HepG2 (cell line): ENCODE measurements around the gene ARHGEF12. TPM values are rescaled to one million over a fixed set of nuclear protein-coding genes. Genes with fewer than 3 reads are reported as not detected.

Experiments
- BCL6 ChIP-seq: IDR thresholded peaks from 2 replicates; pipeline ENCODE4 v1.6.1; 2016; ENCODE audit warnings: missing genetic modification reagents, missing compliant biosample characterization
- FOXA1 ChIP-seq, 2 experiments: fragments of 450-650 bp in 1 of 2; sonication (generic) in 1 of 2; formaldehyde crosslinking in 1 of 2; IDR thresholded peaks; 2 replicates each; pipeline versions ENCODE4 v1.4.0 to v1.6.1; 2016 to 2020; ENCODE audit warnings: missing genetic modification reagents in 1 of 2
- FOXA3 ChIP-seq: IDR thresholded peaks from 2 replicates; pipeline ENCODE4 v1.6.1; 2016; ENCODE audit warnings: missing genetic modification reagents, missing compliant biosample characterization
- HHEX ChIP-seq: IDR thresholded peaks from 2 replicates; pipeline ENCODE4 v1.6.1; 2016; ENCODE audit warnings: control low read depth
- IRF2 ChIP-seq: IDR thresholded peaks from 2 replicates; pipeline ENCODE4 v1.6.1; 2018; ENCODE audit warnings: missing genetic modification reagents, missing compliant biosample characterization
- KDM4B ChIP-seq: sonication (generic); formaldehyde crosslinking; IDR thresholded peaks from 2 replicates; pipeline ENCODE4 v1.4.0; 2020; ENCODE audit warnings: missing genetic modification reagents
- MXD4 ChIP-seq: IDR thresholded peaks from 2 replicates; pipeline ENCODE4 v1.6.1; 2016; ENCODE audit warnings: mild to moderate bottlenecking, missing biosample characterization, missing genetic modification reagents
- SALL1 ChIP-seq: sonication (generic); formaldehyde crosslinking; IDR thresholded peaks from 2 replicates; pipeline ENCODE4 v1.8.0; 2022; ENCODE audit warnings: mild to moderate bottlenecking, missing genetic modification reagents
- SOX6 ChIP-seq, 2 experiments: fragments of 450-650 bp in 1 of 2; sonication (generic) in 1 of 2; formaldehyde crosslinking in 1 of 2; IDR thresholded peaks; 2 replicates each; pipeline versions ENCODE4 v1.4.0 to v1.6.1; 2017 to 2020; ENCODE audit warnings: antibody characterized with exemption in 1 of 2, mild to moderate bottlenecking in 1 of 2, missing genetic modification reagents in 1 of 2
- ZNF17 ChIP-seq: sonication (generic); formaldehyde crosslinking; IDR thresholded peaks from 2 replicates; pipeline ENCODE4 v1.5.0; 2020; ENCODE audit warnings: mild to moderate bottlenecking, missing genetic modification reagents
- ZNF331 ChIP-seq: sonication (generic); formaldehyde crosslinking; IDR thresholded peaks from 2 replicates; pipeline ENCODE4 v1.4.0; 2020; ENCODE audit warnings: missing genetic modification reagents
- ZNF550 ChIP-seq: sonication (generic); formaldehyde crosslinking; IDR thresholded peaks from 2 replicates; pipeline ENCODE4 v1.4.0; 2020; ENCODE audit warnings: mild to moderate bottlenecking, missing genetic modification reagents, borderline replicate concordance
- ZNF747 ChIP-seq: sonication (generic); formaldehyde crosslinking; IDR thresholded peaks from 2 replicates; pipeline ENCODE4 v1.8.1; 2023; ENCODE audit warnings: missing genetic modification reagents, mild to moderate bottlenecking, borderline replicate concordance
- polyA plus RNA-seq, 8 experiments: library from polyadenylated mRNA; depleted of rRNA in 3 of 8; stranded (reverse) in 7 of 8; unstranded in 1 of 8; fragments of >200 nt; fragmentation: Illumina TruSeq in 4 of 8; extraction: Trizol in 4 of 8; gene quantifications; 2 replicates each; pipeline versions ENCODE4 v1.2.1 to v1.2.3, GENCODE V29; 2011 to 2016; ENCODE audit warnings: low read depth in 4 of 8, missing spikeins in 1 of 8, mixed read lengths in 1 of 8; ENCODE audit not compliant: insufficient read depth in 1 of 8
- total RNA-seq, 5 experiments: library from RNA; depleted of rRNA; stranded (reverse); fragments of >200 nt; fragmentation: Illumina TruSeq; extraction: Trizol; gene quantifications; 2 replicates each; pipeline ENCODE4 v1.2.3, GENCODE V29; 2016; ENCODE audit warnings: low read depth in 1 of 5
- TF ChIP-seq, protein P1 (sequence below): sonication (generic); formaldehyde crosslinking; IDR thresholded peaks from 2 replicates; pipeline ENCODE4 v1.4.0; 2020; ENCODE audit warnings: missing genetic modification reagents
- TF ChIP-seq, protein P2 (sequence below): sonication (generic); formaldehyde crosslinking; IDR thresholded peaks from 2 replicates; pipeline ENCODE4 v1.8.0; 2022; ENCODE audit warnings: mild to moderate bottlenecking, missing genetic modification reagents; ENCODE audit not compliant: insufficient replicate concordance
- TF ChIP-seq, protein P3 (sequence below): sonication (generic); formaldehyde crosslinking; conservative IDR thresholded peaks from 2 replicates; pipeline ENCODE4 v1.5.0; 2020; ENCODE audit warnings: missing genetic modification reagents
- TF ChIP-seq, protein P4 (sequence below): sonication (generic); formaldehyde crosslinking; IDR thresholded peaks from 2 replicates; pipeline ENCODE4 v1.4.0; 2020; ENCODE audit warnings: missing genetic modification reagents, mild to moderate bottlenecking, borderline replicate concordance
- TF ChIP-seq, protein P5 (sequence below): sonication (generic); formaldehyde crosslinking; IDR thresholded peaks from 2 replicates; pipeline ENCODE4 v1.4.0; 2020; ENCODE audit warnings: mild to moderate bottlenecking, missing genetic modification reagents

ARHGEF12 gene
- total and polyA plus RNA-seq, 2 of the 13 experiments (the other 11 are each of a cell fraction or from before 2014, with no cell fraction given), result 17.9 to 54.4 TPM

DNA sequence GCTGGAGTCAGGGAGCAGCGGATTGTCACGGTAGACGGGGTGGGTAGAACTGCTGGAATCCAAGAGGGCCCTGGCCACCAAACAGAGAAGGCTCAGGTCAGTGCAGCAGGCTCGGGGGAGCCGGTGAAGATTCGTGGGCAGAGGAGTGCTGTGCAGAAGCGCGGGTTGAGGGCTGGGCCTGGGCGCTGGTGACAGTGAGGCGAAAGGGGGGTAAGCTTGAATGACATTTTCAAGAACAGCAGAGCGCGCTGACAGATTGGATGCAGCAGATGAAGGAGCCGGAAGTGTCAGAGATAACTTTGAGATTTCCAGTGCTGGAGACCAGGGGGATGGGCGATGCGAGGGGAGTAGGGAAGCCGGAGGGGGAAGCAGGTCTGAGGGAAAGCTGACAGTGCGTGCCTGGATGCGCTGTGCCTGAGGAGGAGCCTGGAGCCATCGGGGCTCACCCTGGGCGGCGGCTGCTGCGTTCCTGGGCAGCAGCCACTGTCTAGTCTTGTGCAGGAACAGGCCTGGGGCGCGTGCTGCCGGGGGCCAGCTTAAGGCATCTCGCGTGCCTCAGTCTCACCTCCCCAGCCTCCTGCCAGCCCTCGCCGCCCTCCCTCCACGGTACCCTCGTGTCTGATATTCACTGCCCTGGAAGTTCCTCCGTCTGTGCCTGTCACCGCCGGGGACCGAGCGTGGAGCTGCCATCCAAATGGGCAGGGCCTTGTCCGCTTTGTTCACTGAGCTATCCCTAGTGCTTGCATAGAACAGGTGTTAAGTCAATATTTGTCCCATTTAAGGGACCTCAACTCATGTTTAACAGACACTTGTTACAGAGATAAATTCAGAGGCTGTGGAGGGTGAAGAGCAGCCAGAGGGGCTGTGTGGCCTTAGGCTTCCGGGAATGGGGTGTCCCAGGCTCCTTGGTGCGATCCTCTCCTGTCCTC lies 180.5 kb downstream of the ARHGEF12 start (continued):
- TF ChIP-seq FOXA3 (CRISPR knock-in tag) (0 out of 2 replicates have a peak, but pooled peaks have one; percentile 36), MXD4 (no peak), HHEX (peak; percentile 52; the same call in 1 of the 2 replicates), BCL6 (CRISPR knock-in tag) (0 out of 2 replicates have a peak, but pooled peaks have one; percentile 33), ZNF747 (CRISPR knock-in tag) (no peak), SALL1 (CRISPR knock-in tag) (no peak), ZNF550 (CRISPR knock-in tag) (no peak), KDM4B (no peak), FOXA1 (IDR thresholded peaks at IDR 0.05) (no peak), FOXA1 (CRISPR knock-in tag; IDR thresholded peaks at IDR 0.05) (peak; percentile 45; the same call in 1 of the 2 replicates), ZNF17 (CRISPR knock-in tag) (no peak), SOX6 (IDR thresholded peaks at IDR 0.05) (no peak), SOX6 (CRISPR knock-in tag; IDR thresholded peaks at IDR 0.05) (peak; percentile 47; the same call in 1 of the 2 replicates), ZNF331 (no peak), IRF2 (CRISPR knock-in tag) (no peak)
- TF ChIP-seq, protein P1, sequence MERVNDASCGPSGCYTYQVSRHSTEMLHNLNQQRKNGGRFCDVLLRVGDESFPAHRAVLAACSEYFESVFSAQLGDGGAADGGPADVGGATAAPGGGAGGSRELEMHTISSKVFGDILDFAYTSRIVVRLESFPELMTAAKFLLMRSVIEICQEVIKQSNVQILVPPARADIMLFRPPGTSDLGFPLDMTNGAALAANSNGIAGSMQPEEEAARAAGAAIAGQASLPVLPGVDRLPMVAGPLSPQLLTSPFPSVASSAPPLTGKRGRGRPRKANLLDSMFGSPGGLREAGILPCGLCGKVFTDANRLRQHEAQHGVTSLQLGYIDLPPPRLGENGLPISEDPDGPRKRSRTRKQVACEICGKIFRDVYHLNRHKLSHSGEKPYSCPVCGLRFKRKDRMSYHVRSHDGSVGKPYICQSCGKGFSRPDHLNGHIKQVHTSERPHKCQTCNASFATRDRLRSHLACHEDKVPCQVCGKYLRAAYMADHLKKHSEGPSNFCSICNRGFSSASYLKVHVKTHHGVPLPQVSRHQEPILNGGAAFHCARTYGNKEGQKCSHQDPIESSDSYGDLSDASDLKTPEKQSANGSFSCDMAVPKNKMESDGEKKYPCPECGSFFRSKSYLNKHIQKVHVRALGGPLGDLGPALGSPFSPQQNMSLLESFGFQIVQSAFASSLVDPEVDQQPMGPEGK (CRISPR knock-in tag), result 0 out of 2 replicates have a peak, but pooled peaks have one; percentile 16
- TF ChIP-seq, protein P2, sequence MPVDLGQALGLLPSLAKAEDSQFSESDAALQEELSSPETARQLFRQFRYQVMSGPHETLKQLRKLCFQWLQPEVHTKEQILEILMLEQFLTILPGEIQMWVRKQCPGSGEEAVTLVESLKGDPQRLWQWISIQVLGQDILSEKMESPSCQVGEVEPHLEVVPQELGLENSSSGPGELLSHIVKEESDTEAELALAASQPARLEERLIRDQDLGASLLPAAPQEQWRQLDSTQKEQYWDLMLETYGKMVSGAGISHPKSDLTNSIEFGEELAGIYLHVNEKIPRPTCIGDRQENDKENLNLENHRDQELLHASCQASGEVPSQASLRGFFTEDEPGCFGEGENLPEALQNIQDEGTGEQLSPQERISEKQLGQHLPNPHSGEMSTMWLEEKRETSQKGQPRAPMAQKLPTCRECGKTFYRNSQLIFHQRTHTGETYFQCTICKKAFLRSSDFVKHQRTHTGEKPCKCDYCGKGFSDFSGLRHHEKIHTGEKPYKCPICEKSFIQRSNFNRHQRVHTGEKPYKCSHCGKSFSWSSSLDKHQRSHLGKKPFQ (CRISPR knock-in tag), result no peak
- TF ChIP-seq, protein P3, sequence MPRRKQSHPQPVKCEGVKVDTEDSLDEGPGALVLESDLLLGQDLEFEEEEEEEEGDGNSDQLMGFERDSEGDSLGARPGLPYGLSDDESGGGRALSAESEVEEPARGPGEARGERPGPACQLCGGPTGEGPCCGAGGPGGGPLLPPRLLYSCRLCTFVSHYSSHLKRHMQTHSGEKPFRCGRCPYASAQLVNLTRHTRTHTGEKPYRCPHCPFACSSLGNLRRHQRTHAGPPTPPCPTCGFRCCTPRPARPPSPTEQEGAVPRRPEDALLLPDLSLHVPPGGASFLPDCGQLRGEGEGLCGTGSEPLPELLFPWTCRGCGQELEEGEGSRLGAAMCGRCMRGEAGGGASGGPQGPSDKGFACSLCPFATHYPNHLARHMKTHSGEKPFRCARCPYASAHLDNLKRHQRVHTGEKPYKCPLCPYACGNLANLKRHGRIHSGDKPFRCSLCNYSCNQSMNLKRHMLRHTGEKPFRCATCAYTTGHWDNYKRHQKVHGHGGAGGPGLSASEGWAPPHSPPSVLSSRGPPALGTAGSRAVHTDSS, result no peak
- TF ChIP-seq, protein P4, sequence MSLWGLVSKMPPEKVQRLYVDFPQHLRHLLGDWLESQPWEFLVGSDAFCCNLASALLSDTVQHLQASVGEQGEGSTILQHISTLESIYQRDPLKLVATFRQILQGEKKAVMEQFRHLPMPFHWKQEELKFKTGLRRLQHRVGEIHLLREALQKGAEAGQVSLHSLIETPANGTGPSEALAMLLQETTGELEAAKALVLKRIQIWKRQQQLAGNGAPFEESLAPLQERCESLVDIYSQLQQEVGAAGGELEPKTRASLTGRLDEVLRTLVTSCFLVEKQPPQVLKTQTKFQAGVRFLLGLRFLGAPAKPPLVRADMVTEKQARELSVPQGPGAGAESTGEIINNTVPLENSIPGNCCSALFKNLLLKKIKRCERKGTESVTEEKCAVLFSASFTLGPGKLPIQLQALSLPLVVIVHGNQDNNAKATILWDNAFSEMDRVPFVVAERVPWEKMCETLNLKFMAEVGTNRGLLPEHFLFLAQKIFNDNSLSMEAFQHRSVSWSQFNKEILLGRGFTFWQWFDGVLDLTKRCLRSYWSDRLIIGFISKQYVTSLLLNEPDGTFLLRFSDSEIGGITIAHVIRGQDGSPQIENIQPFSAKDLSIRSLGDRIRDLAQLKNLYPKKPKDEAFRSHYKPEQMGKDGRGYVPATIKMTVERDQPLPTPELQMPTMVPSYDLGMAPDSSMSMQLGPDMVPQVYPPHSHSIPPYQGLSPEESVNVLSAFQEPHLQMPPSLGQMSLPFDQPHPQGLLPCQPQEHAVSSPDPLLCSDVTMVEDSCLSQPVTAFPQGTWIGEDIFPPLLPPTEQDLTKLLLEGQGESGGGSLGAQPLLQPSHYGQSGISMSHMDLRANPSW (CRISPR knock-in tag), result no peak
- TF ChIP-seq, protein P5, sequence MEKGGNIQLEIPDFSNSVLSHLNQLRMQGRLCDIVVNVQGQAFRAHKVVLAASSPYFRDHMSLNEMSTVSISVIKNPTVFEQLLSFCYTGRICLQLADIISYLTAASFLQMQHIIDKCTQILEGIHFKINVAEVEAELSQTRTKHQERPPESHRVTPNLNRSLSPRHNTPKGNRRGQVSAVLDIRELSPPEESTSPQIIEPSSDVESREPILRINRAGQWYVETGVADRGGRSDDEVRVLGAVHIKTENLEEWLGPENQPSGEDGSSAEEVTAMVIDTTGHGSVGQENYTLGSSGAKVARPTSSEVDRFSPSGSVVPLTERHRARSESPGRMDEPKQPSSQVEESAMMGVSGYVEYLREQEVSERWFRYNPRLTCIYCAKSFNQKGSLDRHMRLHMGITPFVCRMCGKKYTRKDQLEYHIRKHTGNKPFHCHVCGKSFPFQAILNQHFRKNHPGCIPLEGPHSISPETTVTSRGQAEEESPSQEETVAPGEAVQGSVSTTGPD (CRISPR knock-in tag), result no peak
